Neural cell (in vitro differentiated cells): ENCODE results near the gene CD163L1. TPM values are rescaled to one million over a fixed set of nuclear protein-coding genes. Genes with fewer than 3 reads are reported as not detected.

ENCODE experiments used
- H2AFZ ChIP-seq: fragments of 200-600, 300-800 bp; sonication (generic), shearing (Covaris generic); 2 replicates; pipeline ENCODE4 v1.6.0; 2014; ENCODE audit warnings: low read depth, mild to moderate bottlenecking, antibody characterized with exemption, low read length, moderate library complexity
- H3F3A ChIP-seq: fragments of 200-600 bp; shearing (Covaris generic); 2 replicates; pipeline ENCODE4 v1.6.1; 2016; ENCODE audit warnings: mild to moderate bottlenecking, moderate library complexity, mixed read lengths, antibody characterized with exemption, low read length; ENCODE audit not compliant: insufficient read depth, poor library complexity, severe bottlenecking
- H3K27ac ChIP-seq: fragments of 200-600, 300-800 bp; sonication (generic), shearing (Covaris generic); 2 replicates; pipeline ENCODE4 v1.5.1; 2014; ENCODE audit warnings: mild to moderate bottlenecking, low read length, moderate library complexity
- H3K27me3 ChIP-seq: fragments of 300-800, 200-600 bp; sonication (generic), shearing (Covaris generic); 2 replicates; pipeline ENCODE4 v1.6.0; 2014; ENCODE audit warnings: mild to moderate bottlenecking, low read depth, low read length, moderate library complexity; ENCODE audit not compliant: insufficient read depth
- H3K36me3 ChIP-seq: fragments of 300-800, 200-600 bp; sonication (generic), shearing (Covaris generic); 2 replicates; pipeline ENCODE4 v1.5.1; 2014; ENCODE audit warnings: mild to moderate bottlenecking, antibody characterized with exemption, low read length, moderate library complexity; ENCODE audit not compliant: insufficient read depth
- H3K4me2 ChIP-seq: fragments of 300-800, 200-600 bp; sonication (generic), shearing (Covaris generic); 2 replicates; pipeline ENCODE4 v1.6.0; 2014; ENCODE audit warnings: mild to moderate bottlenecking, low read length
- H3K4me3 ChIP-seq: fragments of 300-800, 200-600 bp; sonication (generic), shearing (Covaris generic); 2 replicates; pipeline ENCODE4 v1.5.1; 2014; ENCODE audit warnings: mild to moderate bottlenecking, low read length, moderate library complexity
- H3K79me2 ChIP-seq: fragments of 200-600 bp; shearing (Covaris generic); replicated peaks from 2 replicates; pipeline ENCODE4 v1.6.0; 2014; ENCODE audit warnings: mild to moderate bottlenecking, low read length, moderate library complexity; ENCODE audit not compliant: insufficient read depth
- H3K9ac ChIP-seq: fragments of 300-800, 200-600 bp; sonication (generic), shearing (Covaris generic); 2 replicates; pipeline ENCODE4 v1.6.1; 2016; ENCODE audit warnings: mild to moderate bottlenecking, low read length, mixed read lengths
- H3K9me2 ChIP-seq: fragments of 200-600 bp; shearing (Covaris generic); 2 replicates; pipeline ENCODE4 v1.6.1; 2016; ENCODE audit warnings: mild to moderate bottlenecking, low read length, mixed read lengths; ENCODE audit not compliant: insufficient read depth
- H3K9me3 ChIP-seq: fragments of 200-600, 300-800 bp; sonication (generic), shearing (Covaris generic); 2 replicates; pipeline ENCODE4 v1.6.1; 2016; ENCODE audit warnings: mild to moderate bottlenecking, mixed run types, low read length, moderate library complexity, mixed read lengths
- H4K20me1 ChIP-seq: fragments of 200-600 bp; shearing (Covaris generic); 2 replicates; pipeline ENCODE4 v1.6.1; 2016; ENCODE audit warnings: mild to moderate bottlenecking, mixed run types; ENCODE audit not compliant: insufficient read depth
- CTCF ChIP-seq: fragments of 450-650 bp; IDR thresholded peaks from 2 replicates; pipeline ENCODE4 v1.5.1; 2014; ENCODE audit warnings: antibody characterized with exemption, mild to moderate bottlenecking, moderate library complexity; ENCODE audit not compliant: poor library complexity, severe bottlenecking
- EZH2 ChIP-seq: fragments of 200-600, 300-800 bp; shearing (Covaris generic), sonication (generic); IDR thresholded peaks from 2 replicates; pipeline ENCODE4 v1.6.1; 2014; ENCODE audit warnings: antibody characterized with exemption, low read length, borderline replicate concordance, mild to moderate bottlenecking; ENCODE audit not compliant: insufficient read depth, poor library complexity, severe bottlenecking
- MXI1 ChIP-seq: fragments of 450-650 bp; conservative IDR thresholded peaks from 2 replicates; pipeline ENCODE4 v1.6.1; 2014; ENCODE audit warnings: antibody characterized with exemption, mild to moderate bottlenecking; ENCODE audit not compliant: poor library complexity, severe bottlenecking
- RAD21 ChIP-seq: fragments of 450-650 bp; conservative IDR thresholded peaks from 2 replicates; pipeline ENCODE4 v1.6.1; 2014; ENCODE audit warnings: antibody characterized with exemption, mild to moderate bottlenecking, moderate library complexity
- REST ChIP-seq: IDR thresholded peaks from 2 replicates; pipeline ENCODE4 v1.6.1; 2012; ENCODE audit warnings: borderline replicate concordance
- SMC3 ChIP-seq: fragments of 450-650 bp; conservative IDR thresholded peaks from 2 replicates; pipeline ENCODE4 v1.6.1; 2014; ENCODE audit warnings: antibody characterized with exemption, mild to moderate bottlenecking, moderate library complexity; ENCODE audit not compliant: poor library complexity
- TAF1 ChIP-seq: IDR thresholded peaks from 2 replicates; pipeline ENCODE4 v1.6.1; 2012; ENCODE audit warnings: low read depth
- polyA plus RNA-seq: library from polyadenylated mRNA; depleted of rRNA; stranded (reverse); fragments of >200 nt; gene quantifications from 2 replicates; pipeline ENCODE4 v1.2.3, GENCODE V29; 2014

The CD163L1 gene
- polyA plus RNA-seq, 1 donor from 2014 or later = 0.62 TPM

- H3K4me3 ChIP-seq = no peak overlapping the region
- H4K20me1 ChIP-seq = no peaks in the 10 kb centered on the region
- no peaks in the 10 kb centered on the region for H3K27me3 ChIP-seq
- H3F3A ChIP-seq = no peaks in the 10 kb centered on the region
- H3K9me2 ChIP-seq = no peaks in the 10 kb centered on the region
- no peaks in the 10 kb centered on the region for H3K79me2 ChIP-seq
- H3K4me2 ChIP-seq = no peak overlapping the region
- H3K9ac ChIP-seq = no peak overlapping the region
- H3K9me3 ChIP-seq = no peaks in the 10 kb centered on the region
- no peak overlapping the region for H3K27ac ChIP-seq
- TF ChIP-seq TAF1 = no peak
- no peak for TF ChIP-seq MXI1
- TF ChIP-seq REST = no peak
- TF ChIP-seq CTCF = no peak
- TF ChIP-seq SMC3 = no peak
- no peak overlapping the region for H2AFZ ChIP-seq
- no peaks in the 10 kb centered on the region for H3K36me3 ChIP-seq
These were observed 11.8 kb downstream of the CD163L1 start for GRCh38 chr12:7431993-7432685.

GRCh38 chr12:7411343-7411742 is 32.6 kb downstream of the CD163L1 start:
- Histone ChIP-seq H3K79me2 (no peaks in the 10 kb centered on the region), H3K9ac (no peak overlapping the region), H3K4me3 (no peak overlapping the region), H4K20me1 (no peaks in the 10 kb centered on the region), H3K9me3 (no peaks in the 10 kb centered on the region), H3F3A (no peaks in the 10 kb centered on the region), H3K9me2 (no peaks in the 10 kb centered on the region), H3K4me2 (no peak overlapping the region), H3K27ac (no peak overlapping the region), H3K27me3 (no peaks in the 10 kb centered on the region), H2AFZ (no peak overlapping the region), H3K36me3 (no peaks in the 10 kb centered on the region)
- TF ChIP-seq EZH2 (no peak), RAD21 (no peak), MXI1 (no peak)

GRCh38 chr12:7404275-7404674 is 39.7 kb downstream of the CD163L1 start:
- H3K9ac ChIP-seq = no peak overlapping the region
- H3K9me3 ChIP-seq = no peaks in the 10 kb centered on the region
- H3K79me2 ChIP-seq = no peaks in the 10 kb centered on the region
- TF ChIP-seq REST = no peak
- no peaks in the 10 kb centered on the region for H4K20me1 ChIP-seq
- no peaks in the 10 kb centered on the region for H3F3A ChIP-seq
- H3K4me3 ChIP-seq = no peak overlapping the region
- no peaks in the 10 kb centered on the region for H3K9me2 ChIP-seq
- H3K36me3 ChIP-seq = no peaks in the 10 kb centered on the region
- no peak overlapping the region for H3K27ac ChIP-seq
- H2AFZ ChIP-seq = no peak overlapping the region
- H3K4me2 ChIP-seq = no peak overlapping the region
- H3K27me3 ChIP-seq = no peaks in the 10 kb centered on the region
